K562 (cell line): ENCODE results near the gene FMN2. TPM values are rescaled to one million over a fixed set of nuclear protein-coding genes. Genes with fewer than 3 reads are reported as not detected.

Experiments used
- ATAC-seq: fragments of 200-7000 bp; cut with Tn5 transposase; 3 replicates; pipeline ENCODE4 v1.9.1; 2020; ENCODE audit warnings: moderate library complexity
- BruUV-seq: library from RNA; stranded (reverse); fragments of 400-500 nt; replicated peaks from 2 replicates; lab custom pipeline; 2021; lab: Mats Ljungman, UMichigan
- CTCF ChIA-PET: fragments of 300-600 bp; formaldehyde crosslinking; extraction: SDS; loops from one replicate; lab custom pipeline; 2021; ENCODE audit warnings: low intra/inter-chr PET ratio; lab: Yijun Ruan, JAX
- POLR2A ChIA-PET: fragments of 300-600, 350-650 bp; sonication (Branson Sonifier 250); formaldehyde crosslinking; extraction: SDS; loops from one replicate; lab custom pipeline; 2021; ENCODE audit warnings: antibody characterized with exemption, inconsistent platforms; lab: Yijun Ruan, JAX
- DNase-seq, 4 experiments: peaks; one replicate each; pipeline versions ENCODE4 v3.0.0 to v3.0.0-alpha.2; 2011 to 2018; ENCODE audit warnings: low spot score in 3 of 4, mixed read lengths in 3 of 4; ENCODE audit errors: extremely low read depth in 1 of 4
- FAIRE-seq: peaks from 2 replicates; lab custom pipeline; 2011; peaks lifted over from hg19 to GRCh38; lab: Jason Lieb, UNC
- H2AFZ ChIP-seq: 2 replicates; pipeline ENCODE4 v1.6.0; 2011; ENCODE audit warnings: low read depth, low read length, control low read depth, inconsistent platforms
- H3K27ac ChIP-seq: fragments of 200-600 bp; 3 replicates; pipeline ENCODE4 v1.8.0; 2011; ENCODE audit warnings: low read depth, mild to moderate bottlenecking, control low read depth, inconsistent platforms, low read length, moderate library complexity, mixed read lengths; ENCODE audit errors: extremely low read depth
- H3K27me3 ChIP-seq, 2 experiments: fragments of 300-600 bp in 1 of 2; 2 replicates in 1 of 2; 3 replicates in 1 of 2; pipeline versions ENCODE4 v1.6.0 to v1.8.0; 2011; ENCODE audit warnings: inconsistent platforms in 2 of 2, low read length in 2 of 2, mild to moderate bottlenecking in 1 of 2, mixed read lengths in 1 of 2, moderate library complexity in 1 of 2; ENCODE audit not compliant: control insufficient read depth in 2 of 2, insufficient read depth in 2 of 2
- H3K36me3 ChIP-seq: fragments of 300-600 bp; 3 replicates; pipeline ENCODE4 v1.8.0; 2011; ENCODE audit warnings: mild to moderate bottlenecking, low read length, inconsistent platforms; ENCODE audit not compliant: control insufficient read depth, insufficient read depth
- H3K4me1 ChIP-seq, 2 experiments: fragments of 200-600 bp in 1 of 2; replicated peaks in 1 of 2; 2 replicates in 1 of 2; 3 replicates in 1 of 2; pipeline versions ENCODE4 v1.5.1 to v1.8.0; 2011; ENCODE audit warnings: inconsistent platforms in 2 of 2, low read length in 2 of 2, mild to moderate bottlenecking in 1 of 2, mixed read lengths in 1 of 2, moderate library complexity in 1 of 2; ENCODE audit not compliant: control insufficient read depth in 2 of 2, insufficient read depth in 2 of 2
- H3K4me2 ChIP-seq: 2 replicates; pipeline ENCODE4 v1.6.1; 2011; ENCODE audit warnings: low read length, control low read depth, inconsistent platforms, mixed read lengths; ENCODE audit not compliant: insufficient read depth
- H3K4me3 ChIP-seq: fragments of 200-600 bp; sonication (generic), shearing (Covaris generic); 2 replicates; pipeline ENCODE4 v1.5.1; 2016; ENCODE audit warnings: control low read depth, inconsistent platforms
- H3K79me2 ChIP-seq: fragments of 200-600 bp; 3 replicates; pipeline ENCODE4 v1.8.0; 2011; ENCODE audit warnings: low read length, inconsistent platforms; ENCODE audit not compliant: control insufficient read depth, insufficient read depth
- H3K9ac ChIP-seq, 2 experiments: 2 replicates each; pipeline versions ENCODE4 v1.6.0 to v1.6.1; 2011; ENCODE audit warnings: low read depth in 2 of 2, low read length in 2 of 2, control low read depth in 1 of 2, inconsistent platforms in 1 of 2, mild to moderate bottlenecking in 1 of 2, mixed read lengths in 1 of 2; ENCODE audit not compliant: insufficient read depth in 1 of 2
- H3K9me1 ChIP-seq: one replicate; pipeline ENCODE4 v1.6.0; 2011; ENCODE audit warnings: inconsistent platforms, mild to moderate bottlenecking, low read length, moderate library complexity; ENCODE audit not compliant: control insufficient read depth, insufficient read depth
- H3K9me3 ChIP-seq: replicated peaks from 2 replicates; pipeline ENCODE4 v1.5.1; 2011; ENCODE audit warnings: low read depth, low read length, inconsistent platforms; ENCODE audit not compliant: control insufficient read depth, insufficient read depth
- H4K20me1 ChIP-seq: replicated peaks from 2 replicates; pipeline ENCODE4 v1.6.1; 2011; ENCODE audit warnings: low read length, inconsistent platforms, mixed read lengths; ENCODE audit not compliant: control insufficient read depth, insufficient read depth
- ATF7 ChIP-seq: fragments of 450-650 bp; IDR thresholded peaks from 2 replicates; pipeline ENCODE4 v1.7.1; 2014; ENCODE audit warnings: mild to moderate bottlenecking, moderate library complexity
- CBX3 ChIP-seq, 2 experiments: IDR thresholded peaks; 1 replicate in 1 of 2; 2 replicates in 1 of 2; pipeline ENCODE4 v1.6.1; 2012; ENCODE audit warnings: inconsistent platforms in 2 of 2, low read length in 2 of 2, borderline replicate concordance in 1 of 2, control low read depth in 1 of 2
- CEBPB ChIP-seq: fragments of 450-650 bp; IDR thresholded peaks from 2 replicates; pipeline ENCODE4 v1.6.1; 2016; ENCODE audit warnings: missing genetic modification characterization, missing compliant biosample characterization
- CHD2 ChIP-seq: IDR thresholded peaks from 2 replicates; pipeline ENCODE4 v1.6.1; 2011; ENCODE audit warnings: low read depth, low read length
- CREB3 ChIP-seq: fragments of 450-650 bp; conservative IDR thresholded peaks from 2 replicates; pipeline ENCODE4 v1.6.1; 2016; ENCODE audit warnings: missing genetic modification characterization, low read depth, mild to moderate bottlenecking, missing compliant biosample characterization, moderate library complexity
- FOXJ2 ChIP-seq: fragments of 200-800 bp; sonication (Bioruptor generic); IDR thresholded peaks from 2 replicates; pipeline ENCODE4 v1.6.1; 2016; ENCODE audit warnings: missing genetic modification characterization, missing compliant biosample characterization
- FOXK2 ChIP-seq, 2 experiments: fragments of 450-650 bp; IDR thresholded peaks in 1 of 2; conservative IDR thresholded peaks in 1 of 2; 2 replicates each; pipeline ENCODE4 v1.6.1; 2016; ENCODE audit warnings: low read depth in 2 of 2, mild to moderate bottlenecking in 1 of 2
- HDAC8 ChIP-seq: fragments of 450-650 bp; IDR thresholded peaks from 2 replicates; pipeline ENCODE4 v1.6.1; 2016; ENCODE audit warnings: mild to moderate bottlenecking, missing genetic modification characterization, moderate library complexity, missing compliant biosample characterization
- POLR3G ChIP-seq: IDR thresholded peaks from 2 replicates; pipeline ENCODE4 v1.6.1; 2011; ENCODE audit not compliant: insufficient read length, insufficient replicate concordance; ENCODE audit errors: extremely low read depth
- RBM17 ChIP-seq: fragments of 200-400 bp; formaldehyde crosslinking; IDR thresholded peaks from 2 replicates; pipeline ENCODE4 v1.6.1; 2017; ENCODE audit warnings: low read depth, mild to moderate bottlenecking, low read length, borderline replicate concordance
- SMARCC2 ChIP-seq: fragments of 450-650 bp; IDR thresholded peaks from 2 replicates; pipeline ENCODE4 v1.6.1; 2017; ENCODE audit warnings: antibody characterized with exemption, moderate library complexity, mild to moderate bottlenecking, low read depth
- ZMIZ1 ChIP-seq, 2 experiments: fragments of 150-350 bp in 1 of 2; IDR thresholded peaks; 2 replicates each; pipeline ENCODE4 v1.6.1; 2012 to 2016; ENCODE audit warnings: low read depth in 2 of 2, low read length in 2 of 2, mild to moderate bottlenecking in 1 of 2, moderate library complexity in 1 of 2
- ZNF184 ChIP-seq: sonication (generic); formaldehyde crosslinking; IDR thresholded peaks from 2 replicates; pipeline ENCODE4 v1.5.0; 2020; ENCODE audit warnings: missing genetic modification reagents
- ZNF41 ChIP-seq: fragments of 250-450 bp; sonication (Bioruptor Pico); conservative IDR thresholded peaks from 2 replicates; pipeline ENCODE4 v1.4.0; 2020; ENCODE audit warnings: mild to moderate bottlenecking
- WGBS: fragments of 100-300 bp; shearing (Covaris generic); methylation state at CpG from one replicate; pipeline ENCODE4 v1.1.6; 2016; ENCODE audit warnings: low coverage, mixed read lengths; ENCODE audit not compliant: insufficient coverage; ENCODE audit errors: missing lambda C conversion rate; 5-methylcytosine and 5-hydroxymethylcytosine counted together
- in situ Hi-C: fragments of 300-500 bp; cut with MboI; formaldehyde crosslinking; loops from 4 replicates; pipeline ENCODE4 v1.15.0; 2018; ENCODE audit warnings: inconsistent platforms, mixed read lengths
- intact Hi-C: fragments of 100-400 bp; cut with micrococcal nuclease; formaldehyde crosslinking; loops from 2 replicates; pipeline ENCODE4 v1.14.2; 2022
- polyA plus RNA-seq, 8 experiments: library from polyadenylated mRNA; depleted of rRNA in 4 of 8; stranded (reverse) in 5 of 8; unstranded in 3 of 8; fragments of >200 nt; fragmentation: Nextera tagmentation in 2 of 8; fragmentation: Illumina TruSeq in 1 of 8; extraction: Ambion mirVana in 2 of 8; extraction: Trizol in 1 of 8; gene quantifications; 2 replicates each; pipeline versions ENCODE4 v1.2.1 to v1.2.3, GENCODE V29; 2011 to 2014; ENCODE audit warnings: inconsistent platforms in 1 of 8, missing spikeins in 1 of 8
- total RNA-seq, 7 experiments: library from RNA; depleted of rRNA in 6 of 7; stranded (reverse); fragments of >200 nt in 6 of 7; fragmentation: Illumina TruSeq in 2 of 7; extraction: Trizol in 2 of 7; gene quantifications; 2 replicates each; pipeline versions ENCODE4 v1.2.1 to v1.2.3, GENCODE V29; 2011 to 2021; ENCODE audit warnings: low replicate concordance in 1 of 7

The FMN2 gene
- total and polyA plus RNA-seq, 9 of the 15 experiments (the other 6 are each of a cell fraction or from before 2014, with no cell fraction given) = 0.15 to 0.45 (median 0.16) TPM; not detected in 3

- BruUV-seq = no TSS peak
- no peaks in the 10 kb centered on the region for H3K36me3 ChIP-seq
- no peaks in the 10 kb centered on the region for H4K20me1 ChIP-seq
- ATAC-seq = no peak
- H3K9me1 ChIP-seq = no peaks in the 10 kb centered on the region
- ChIA-PET POLR2A (no interaction called here), CTCF (no interaction called here)
- H3K4me3 ChIP-seq = no peak overlapping the region
- H3K9me3 ChIP-seq = no peaks in the 10 kb centered on the region
- no peaks in the 10 kb centered on the region; a peak in 1 of 5 replicates for H3K27me3 ChIP-seq
- TF ChIP-seq HDAC8 (tag) (no peak), ZMIZ1 (IDR thresholded peaks at IDR 0.05; ENCODE audit: low read depth in 2 of 2, low read length in 2 of 2) (no peak), CREB3 (tag) (no peak), RBM17 (no peak), ATF7 (no peak), CHD2 (no peak), SMARCC2 (no peak), ZNF41 (CRISPR knock-in tag) (no peak), CEBPB (tag) (no peak), ZNF184 (CRISPR knock-in tag) (no peak), POLR3G (no peak), FOXK2 (conservative IDR thresholded peaks at IDR 0.05 in 1 of 2, IDR thresholded peaks at IDR 0.05 in 1 of 2; ENCODE audit: low read depth in 2 of 2) (no peak), CBX3 (IDR thresholded peaks at IDR 0.05; ENCODE audit: borderline replicate concordance in 1 of 2, low read length in 2 of 2) (no peak), FOXJ2 (tag) (no peak)
- WGBS = 0% methylated on average over 1 of the region's 1 CpG
- H2AFZ ChIP-seq = no peak overlapping the region
- H3K4me2 ChIP-seq = no peak overlapping the region
- no peak overlapping the region for H3K27ac ChIP-seq
- no peak for DNase-seq
- no peak for FAIRE-seq
- no peak overlapping the region for H3K9ac ChIP-seq
- no peaks in the 10 kb centered on the region for H3K79me2 ChIP-seq
- H3K4me1 ChIP-seq = no peaks in the 10 kb centered on the region
- intact Hi-C loops = no loop called here
- in situ Hi-C loops = no loop called here
Observed at GRCh38 chr1:240084337-240084736, 7.3 kb upstream of the FMN2 start.
